Liver (tissue), 9 donors: ENCODE results near the gene METTL3. TPM values are rescaled to one million over a fixed set of nuclear protein-coding genes. Genes with fewer than 3 reads are reported as not detected.
"Not testable (repeated sequence)": the region's sequence is repeated elsewhere in the genome, so short reads cannot be mapped to it uniquely, and the experiment has no call there.

ENCODE experiments used
- DNase-seq: peaks from one replicate; pipeline ENCODE4 v3.0.0-alpha.2; 2017; ENCODE audit warnings: low spot score
- H3K27ac ChIP-seq, 2 donors: one replicate each; pipeline ENCODE4 v1.7.0; 2013; ENCODE audit warnings: inconsistent platforms in 2 of 2, low read length in 2 of 2, control low read depth in 1 of 2, low read depth in 1 of 2, mild to moderate bottlenecking in 1 of 2
- H3K27me3 ChIP-seq, 4 donors: one replicate each; pipeline versions ENCODE4 v1.6.1 to v1.7.0; 2013; ENCODE audit warnings: low read length in 3 of 4, inconsistent platforms in 1 of 4, mild to moderate bottlenecking in 1 of 4, moderate library complexity in 1 of 4; ENCODE audit not compliant: control insufficient read depth in 4 of 4, insufficient read depth in 4 of 4
- H3K36me3 ChIP-seq, 4 donors: one replicate each; pipeline versions ENCODE4 v1.6.1 to v1.7.0; 2013; ENCODE audit warnings: low read length in 3 of 4, mild to moderate bottlenecking in 3 of 4, low read depth in 1 of 4, moderate library complexity in 1 of 4; ENCODE audit not compliant: control insufficient read depth in 4 of 4, insufficient read depth in 3 of 4
- H3K4me1 ChIP-seq, 4 donors: one replicate each; pipeline versions ENCODE4 v1.6.1 to v1.7.0; 2013; ENCODE audit warnings: low read length in 3 of 4, mild to moderate bottlenecking in 3 of 4, moderate library complexity in 1 of 4; ENCODE audit not compliant: control insufficient read depth in 4 of 4, insufficient read depth in 4 of 4
- H3K4me3 ChIP-seq, 3 donors: one replicate each; pipeline versions ENCODE4 v1.6.1 to v1.7.0; 2013; ENCODE audit warnings: low read length in 3 of 3, control low read depth in 1 of 3, low read depth in 1 of 3, mild to moderate bottlenecking in 1 of 3
- H3K9ac ChIP-seq, 2 donors: one replicate each; pipeline ENCODE4 v1.7.0; 2013; ENCODE audit warnings: low read length in 2 of 2, mild to moderate bottlenecking in 2 of 2, moderate library complexity in 2 of 2, control low read depth in 1 of 2, low read depth in 1 of 2
- H3K9me3 ChIP-seq, 4 donors: one replicate each; pipeline versions ENCODE4 v1.6.1 to v1.7.0; 2013; ENCODE audit warnings: low read length in 3 of 4; ENCODE audit not compliant: control insufficient read depth in 4 of 4
- CTCF ChIP-seq: fragments of 150-350 bp; IDR thresholded peaks from 2 replicates; pipeline ENCODE4 v1.5.1; 2017; ENCODE audit warnings: improper control_type of control experiment, low read depth, low read length; ENCODE audit not compliant: missing input control
- EGR1 ChIP-seq, 2 donors: IDR thresholded peaks; 2 replicates each; pipeline ENCODE4 v1.6.1; 2016 to 2018; ENCODE audit warnings: antibody characterized with exemption in 2 of 2, low read depth in 2 of 2
- FOXA1 ChIP-seq: IDR thresholded peaks from 2 replicates; pipeline ENCODE4 v1.6.1; 2016; ENCODE audit warnings: antibody characterized with exemption
- FOXA2 ChIP-seq: IDR thresholded peaks from 2 replicates; pipeline ENCODE4 v1.6.1; 2016; ENCODE audit warnings: antibody characterized with exemption
- GABPA ChIP-seq, 2 donors: IDR thresholded peaks in 1 of 2; conservative IDR thresholded peaks in 1 of 2; 2 replicates each; pipeline ENCODE4 v1.6.1; 2016; ENCODE audit warnings: antibody characterized with exemption in 2 of 2, mild to moderate bottlenecking in 1 of 2, moderate library complexity in 1 of 2
- HNF4A ChIP-seq, 2 donors: conservative IDR thresholded peaks; 2 replicates each; pipeline ENCODE4 v1.6.1; 2016; ENCODE audit warnings: antibody characterized with exemption in 2 of 2, mild to moderate bottlenecking in 2 of 2
- HNF4G ChIP-seq: IDR thresholded peaks from 2 replicates; pipeline ENCODE4 v1.6.1; 2016; ENCODE audit warnings: antibody characterized with exemption
- JUND ChIP-seq, 2 donors: IDR thresholded peaks; 2 replicates each; pipeline ENCODE4 v1.6.1; 2016; ENCODE audit warnings: antibody characterized with exemption in 2 of 2
- MAX ChIP-seq: IDR thresholded peaks from 2 replicates; pipeline ENCODE4 v1.6.1; 2016; ENCODE audit warnings: antibody characterized with exemption
- NR2F2 ChIP-seq: IDR thresholded peaks from 2 replicates; pipeline ENCODE4 v1.6.1; 2016; ENCODE audit warnings: antibody characterized with exemption
- RAD21 ChIP-seq, 2 donors: IDR thresholded peaks; 2 replicates each; pipeline ENCODE4 v1.6.1; 2016; ENCODE audit warnings: antibody characterized with exemption in 2 of 2, mild to moderate bottlenecking in 2 of 2
- REST ChIP-seq: IDR thresholded peaks from 2 replicates; pipeline ENCODE4 v1.6.1; 2016; ENCODE audit warnings: antibody characterized with exemption, mild to moderate bottlenecking
- SP1 ChIP-seq: IDR thresholded peaks from 2 replicates; pipeline ENCODE4 v1.6.1; 2018; ENCODE audit warnings: antibody characterized with exemption, mild to moderate bottlenecking
- TAF1 ChIP-seq: conservative IDR thresholded peaks from 2 replicates; pipeline ENCODE4 v1.6.1; 2016; ENCODE audit warnings: antibody characterized with exemption, mild to moderate bottlenecking
- WGBS: extraction: QIAGEN DNeasy Blood & Tissue Kit; methylation state at CpG from one replicate; pipeline ENCODE4 v1.1.7; 2013; 5-methylcytosine and 5-hydroxymethylcytosine counted together
- polyA plus RNA-seq, 2 donors: library from polyadenylated mRNA; stranded (reverse) in 1 of 2; unstranded in 1 of 2; fragments of 200-250 nt in 1 of 2; fragments of >200 nt in 1 of 2; fragmentation: Nextera tagmentation in 1 of 2; extraction: Ambion mirVana in 1 of 2; gene quantifications; one replicate each; pipeline versions ENCODE4 v1.2.1 to v1.2.3, GENCODE V29; 2013 to 2015
- total RNA-seq, 2 donors: library from RNA; depleted of rRNA; stranded (reverse); fragments of >200 nt; gene quantifications; one replicate each; pipeline ENCODE4 v1.2.3, GENCODE V29; 2014
- donor health status: healthy.
- donor health status: healthy.
- donor health status: healthy.
- donor health status: healthy.
- donor health status: healthy.

The METTL3 gene
- total and polyA plus RNA-seq, 4 donors, result 10.5 to 50.8 (median 24.9) TPM

- Histone ChIP-seq H3K4me1 (peaks cover 2 to 5% (median 3%) of the 10 kb centered on the region in 4 donors), H3K27me3 (no peaks in the 10 kb centered on the region), H3K4me3 (no peak overlapping the region), H3K36me3 (no peaks in the 10 kb centered on the region), H3K9me3 (no peaks in the 10 kb centered on the region), H3K9ac (no peak overlapping the region), H3K27ac (no peak overlapping the region)
- DNase-seq, result no peak
- whole genome bisulfite sequencing, result 51% methylated on average over 5 of the region's 5 CpGs
- TF ChIP-seq MAX (no peak), HNF4G (no peak), FOXA2 (no peak)
Observed at GRCh38 chr14:21556378-21557083, 45.4 kb upstream of the METTL3 start.

- Histone ChIP-seq H3K4me3 (no peak overlapping the region), H3K4me1 (peaks cover 2 to 5% (median 3%) of the 10 kb centered on the region in 4 donors), H3K27me3 (no peaks in the 10 kb centered on the region), H3K36me3 (no peaks in the 10 kb centered on the region), H3K9ac (no peak overlapping the region), H3K27ac (no peak overlapping the region), H3K9me3 (no peaks in the 10 kb centered on the region)
- TF ChIP-seq TAF1, result no peak
- no peak for TF ChIP-seq SP1
- TF ChIP-seq FOXA2, result no peak
- TF ChIP-seq HNF4A (conservative IDR thresholded peaks at IDR 0.05), result no peak
- TF ChIP-seq REST, result no peak
- TF ChIP-seq NR2F2, result no peak
- TF ChIP-seq HNF4G, result no peak
- no peak for TF ChIP-seq EGR1 (IDR thresholded peaks at IDR 0.05; ENCODE audit: low read depth in 2 of 2)
- no peak for TF ChIP-seq FOXA1
- no peak for TF ChIP-seq GABPA (IDR thresholded peaks at IDR 0.05 in 1 of 2, conservative IDR thresholded peaks at IDR 0.05 in 1 of 2)
- no peak for TF ChIP-seq MAX
- TF ChIP-seq RAD21 (IDR thresholded peaks at IDR 0.05), result no peak
- no peak for TF ChIP-seq JUND (IDR thresholded peaks at IDR 0.05)
- TF ChIP-seq CTCF, result no peak
- DNase-seq, result no peak
- WGBS, result 90% methylated on average over 3 of the region's 3 CpGs
Observed at GRCh38 chr14:21553266-21553665, 42.1 kb upstream of the METTL3 start.

- H3K9ac ChIP-seq, H3K36me3 ChIP-seq, H3K9me3 ChIP-seq, H3K27ac ChIP-seq, H3K27me3 ChIP-seq, DNase-seq, H3K4me1 ChIP-seq, H3K4me3 ChIP-seq: not testable (repeated sequence)
- WGBS, result 83% methylated on average over 7 of the region's 7 CpGs
Observed at GRCh38 chr14:21544588-21544987, 33.4 kb upstream of the METTL3 start.
